Measurements from ENCODE around the gene WNT2B.

GRCh38 chr1:112477550-112477949 lies 31.2 kb upstream of the WNT2B start:
- TF ChIP-seq MXI1 (IDR thresholded peaks at IDR 0.05; ENCODE audit: low read depth, low read length) = no peak
- no peak for TF ChIP-seq CTCF (IDR thresholded peaks at IDR 0.05)
- TF ChIP-seq EP300 (IDR thresholded peaks at IDR 0.05; ENCODE audit: borderline replicate concordance in 1 of 2, low read depth in 1 of 2, low read length in 1 of 2) = no peak
- no peak for TF ChIP-seq RCOR1 (IDR thresholded peaks at IDR 0.05; ENCODE audit: low read length)
- no peak for TF ChIP-seq IRF3 (IDR thresholded peaks at IDR 0.05; ENCODE audit: low read depth, low read length)
- TF ChIP-seq EZH2phosphoT487 (IDR thresholded peaks at IDR 0.05; ENCODE audit: borderline replicate concordance, low read depth) = no peak
- no peak for TF ChIP-seq MAX (IDR thresholded peaks at IDR 0.05; ENCODE audit: low read depth)
- no peak for TF ChIP-seq TCF12 (IDR thresholded peaks at IDR 0.05)
- no peak for TF ChIP-seq JUND (IDR thresholded peaks at IDR 0.05)
- TF ChIP-seq REST (IDR thresholded peaks at IDR 0.05; ENCODE audit: low read depth, low read length) = no peak
- no peak for TF ChIP-seq GABPA (IDR thresholded peaks at IDR 0.05; ENCODE audit: low read depth)
